H9 (cell line): ENCODE results near the gene PEX5L. TPM values are rescaled to one million over a fixed set of nuclear protein-coding genes. Genes with fewer than 3 reads are reported as not detected.

Experiments used
- DNase-seq: peaks from one replicate; pipeline ENCODE4 v3.0.0-alpha.2; 2017
- H2AFZ ChIP-seq: one replicate; pipeline ENCODE4 v1.6.1; 2013; ENCODE audit warnings: mild to moderate bottlenecking, low read length, control low read depth, moderate library complexity
- H2AK5ac ChIP-seq: 2 replicates; pipeline ENCODE4 v1.6.1; 2013; ENCODE audit warnings: low read length, control low read depth, mixed read lengths; ENCODE audit not compliant: insufficient read length
- H2BK120ac ChIP-seq: one replicate; pipeline ENCODE4 v1.6.1; 2013; ENCODE audit warnings: low read depth, mild to moderate bottlenecking, low read length, control low read depth, inconsistent platforms; ENCODE audit not compliant: poor library complexity, severe bottlenecking
- H2BK12ac ChIP-seq: 2 replicates; pipeline ENCODE4 v1.6.1; 2013; ENCODE audit warnings: low read length, control low read depth, mixed read lengths, low read depth; ENCODE audit not compliant: insufficient read length
- H2BK15ac ChIP-seq: 2 replicates; pipeline ENCODE4 v1.6.1; 2013; ENCODE audit warnings: low read depth, low read length, control low read depth
- H2BK20ac ChIP-seq: one replicate; pipeline ENCODE4 v1.6.1; 2013; ENCODE audit warnings: low read depth, mild to moderate bottlenecking, low read length, control low read depth, inconsistent platforms; ENCODE audit not compliant: poor library complexity, severe bottlenecking
- H2BK5ac ChIP-seq: 2 replicates; pipeline ENCODE4 v1.6.1; 2013; ENCODE audit warnings: low read length, control low read depth, mixed read lengths; ENCODE audit not compliant: insufficient read length
- H3K14ac ChIP-seq: 2 replicates; pipeline ENCODE4 v1.6.1; 2013; ENCODE audit warnings: low read length, control low read depth; ENCODE audit not compliant: insufficient read depth
- H3K18ac ChIP-seq: 2 replicates; pipeline ENCODE4 v1.6.1; 2013; ENCODE audit warnings: low read depth, mild to moderate bottlenecking, mixed read lengths, low read length, control low read depth; ENCODE audit not compliant: insufficient read length
- H3K23ac ChIP-seq: 2 replicates; pipeline ENCODE4 v1.6.1; 2013; ENCODE audit warnings: low read length, control low read depth, mixed read lengths, low read depth; ENCODE audit not compliant: insufficient read length
- H3K23me2 ChIP-seq: 2 replicates; pipeline ENCODE4 v1.6.1; 2013; ENCODE audit warnings: low read depth, mild to moderate bottlenecking, mixed read lengths, low read length, control low read depth; ENCODE audit not compliant: insufficient read length, poor library complexity, severe bottlenecking
- H3K27ac ChIP-seq: 2 replicates; pipeline ENCODE4 v1.5.1; 2013; ENCODE audit warnings: low read length, control low read depth, mixed read lengths, low read depth; ENCODE audit not compliant: insufficient read length
- H3K27me3 ChIP-seq: 2 replicates; pipeline ENCODE4 v1.6.1; 2013; ENCODE audit warnings: low read length, control low read depth, inconsistent platforms; ENCODE audit not compliant: insufficient read depth
- H3K4ac ChIP-seq: 2 replicates; pipeline ENCODE4 v1.6.1; 2013; ENCODE audit warnings: low read depth, mild to moderate bottlenecking, control low read depth, inconsistent platforms, low read length, moderate library complexity
- H3K4me1 ChIP-seq: 2 replicates; pipeline ENCODE4 v1.6.1; 2013; ENCODE audit warnings: low read length, control low read depth, inconsistent platforms; ENCODE audit not compliant: insufficient read depth
- H3K4me2 ChIP-seq: 2 replicates; pipeline ENCODE4 v1.6.1; 2013; ENCODE audit warnings: low read length, control low read depth, mixed read lengths; ENCODE audit not compliant: insufficient read length, insufficient read depth
- H3K56ac ChIP-seq: 2 replicates; pipeline ENCODE4 v1.6.1; 2013; ENCODE audit warnings: low read depth, mild to moderate bottlenecking, mixed read lengths, low read length, control low read depth; ENCODE audit not compliant: insufficient read length
- H3K79me1 ChIP-seq: 2 replicates; pipeline ENCODE4 v1.6.1; 2013; ENCODE audit warnings: low read depth, mild to moderate bottlenecking, moderate library complexity, low read length, control low read depth, inconsistent platforms; ENCODE audit not compliant: insufficient read depth, poor library complexity, severe bottlenecking
- H3K79me2 ChIP-seq: 2 replicates; pipeline ENCODE4 v1.6.1; 2013; ENCODE audit warnings: low read length, control low read depth, inconsistent platforms; ENCODE audit not compliant: insufficient read depth
- H3K9ac ChIP-seq: 2 replicates; pipeline ENCODE4 v1.6.1; 2013; ENCODE audit warnings: low read length, control low read depth, mixed read lengths; ENCODE audit not compliant: insufficient read length; ENCODE audit errors: extremely low read depth
- H3K9me3 ChIP-seq: one replicate; pipeline ENCODE4 v1.6.1; 2013; ENCODE audit warnings: low read depth, low read length, inconsistent platforms; ENCODE audit not compliant: control insufficient read depth
- H3T11ph ChIP-seq: one replicate; pipeline ENCODE4 v1.6.1; 2013; ENCODE audit warnings: mild to moderate bottlenecking, low read length, control low read depth, inconsistent platforms
- H4K20me1 ChIP-seq: one replicate; pipeline ENCODE4 v1.6.1; 2013; ENCODE audit not compliant: control insufficient read depth, insufficient read length, insufficient read depth
- H4K5ac ChIP-seq: 2 replicates; pipeline ENCODE4 v1.6.1; 2013; ENCODE audit warnings: low read depth, mild to moderate bottlenecking, mixed read lengths, low read length, control low read depth; ENCODE audit not compliant: insufficient read length
- H4K8ac ChIP-seq: replicated peaks from 2 replicates; pipeline ENCODE4 v1.6.1; 2013; ENCODE audit warnings: low read length, control low read depth, mixed read lengths, low read depth; ENCODE audit not compliant: insufficient read length
- H4K91ac ChIP-seq: 2 replicates; pipeline ENCODE4 v1.6.1; 2013; ENCODE audit warnings: low read depth, mild to moderate bottlenecking, moderate library complexity, mixed read lengths, low read length, control low read depth; ENCODE audit not compliant: insufficient read length
- H3K27ac Mint-ChIP-seq, 3 experiments: 2 replicates in 2 of 3; 3 replicates in 1 of 3; pipeline ENCODE4 v1.8.0; 2020 to 2021; ENCODE audit warnings: mixed read lengths in 3 of 3, mild to moderate bottlenecking in 1 of 3, moderate library complexity in 1 of 3
- H3K27me3 Mint-ChIP-seq: 2 replicates; pipeline ENCODE4 v1.8.0; 2021; ENCODE audit warnings: low read depth, mild to moderate bottlenecking, moderate library complexity, mixed read lengths
- H3K36me3 Mint-ChIP-seq, 3 experiments: 2 replicates in 2 of 3; 3 replicates in 1 of 3; pipeline ENCODE4 v1.8.0; 2020 to 2021; ENCODE audit warnings: low read depth in 3 of 3, mixed read lengths in 3 of 3; ENCODE audit not compliant: insufficient read depth in 1 of 3
- H3K4me1 Mint-ChIP-seq, 2 experiments: 2 replicates each; pipeline ENCODE4 v1.8.0; 2020; ENCODE audit warnings: mixed read lengths in 2 of 2
- H3K4me3 Mint-ChIP-seq, 2 experiments: 2 replicates in 1 of 2; 3 replicates in 1 of 2; pipeline ENCODE4 v1.8.0; 2020 to 2021; ENCODE audit warnings: mild to moderate bottlenecking in 2 of 2, mixed read lengths in 2 of 2, moderate library complexity in 1 of 2
- H3K9me3 Mint-ChIP-seq, 2 experiments: 2 replicates in 1 of 2; 3 replicates in 1 of 2; pipeline ENCODE4 v1.8.0; 2020; ENCODE audit warnings: mild to moderate bottlenecking in 2 of 2, mixed read lengths in 2 of 2, moderate library complexity in 1 of 2
- CTCF ChIP-seq: fragments of 200-600 bp; sonication (generic); conservative IDR thresholded peaks from 3 replicates; pipeline ENCODE4 v1.8.0; 2021; ENCODE audit warnings: antibody characterized with exemption, mild to moderate bottlenecking
- WGBS: extraction: QIAGEN DNeasy Blood & Tissue Kit; methylation state at CpG from one replicate; pipeline ENCODE4 v1.1.7; 2013; ENCODE audit warnings: missing lambda C conversion rate, low lambda C conversion rate, mixed read lengths; ENCODE audit not compliant: insufficient read length; ENCODE audit errors: extremely low coverage; 5-methylcytosine and 5-hydroxymethylcytosine counted together
- total RNA-seq: library from RNA; stranded (reverse); gene quantifications from 2 replicates; pipeline ENCODE4 v1.2.1, GENCODE V29; 2021

The PEX5L gene
- total RNA-seq, 1 experiment from 2014 or later = 0.85 TPM

- no peaks in the 10 kb centered on the region for H3K79me1 ChIP-seq
- H2BK20ac ChIP-seq = no peak overlapping the region
- H3K27me3 ChIP-seq = no peaks in the 10 kb centered on the region
- no peaks in the 10 kb centered on the region for H3K79me2 ChIP-seq
- Mint-ChIP-seq H3K27ac (no peak overlapping the region; a peak in 2 of 7 replicates), H3K9me3 (peaks cover 0 to 4% of the 10 kb centered on the region in 2 experiments; a peak in 1 of 5 replicates), H3K4me3 (no peak overlapping the region), H3K36me3 (peaks cover 2 to 10% (median 7%) of the 10 kb centered on the region in 3 experiments; a peak in 6 of 7 replicates), H3K4me1 (no peaks in the 10 kb centered on the region), H3K27me3 (no peaks in the 10 kb centered on the region)
- H3K9me3 ChIP-seq = no peaks in the 10 kb centered on the region
- H4K8ac ChIP-seq = no peak overlapping the region
- no peak overlapping the region for H3K4ac ChIP-seq
- H4K20me1 ChIP-seq = no peaks in the 10 kb centered on the region
- H3K23me2 ChIP-seq = no peaks in the 10 kb centered on the region
- H2BK15ac ChIP-seq = no peak overlapping the region
- H3K4me2 ChIP-seq = no peak overlapping the region
- no peak overlapping the region for H4K91ac ChIP-seq
- no peak for DNase-seq
- no peak overlapping the region for H3K27ac ChIP-seq
- H3K14ac ChIP-seq = no peak overlapping the region
- H4K5ac ChIP-seq = no peak overlapping the region
- no peak overlapping the region for H2BK5ac ChIP-seq
- no peak overlapping the region for H2BK120ac ChIP-seq
- no peak for TF ChIP-seq CTCF
- H3T11ph ChIP-seq = no peak overlapping the region
- no peak overlapping the region for H2AFZ ChIP-seq
- no CpG with 5 or more reads among the region's 3 CpGs for WGBS
- H3K4me1 ChIP-seq = no peaks in the 10 kb centered on the region
- H3K18ac ChIP-seq = no peak overlapping the region
- H2BK12ac ChIP-seq = no peak overlapping the region
- H3K9ac ChIP-seq = no peak overlapping the region
- H3K23ac ChIP-seq = no peak overlapping the region
- H3K56ac ChIP-seq = no peak overlapping the region
- no peak overlapping the region for H2AK5ac ChIP-seq
These were observed 244.9 kb downstream of the PEX5L start for GRCh38 chr3:179791793-179792192.
